Iris pigment epithelial cell (primary cell): ENCODE measurements around the gene BRMS1.
"Not testable (repeated sequence)": the region's sequence is repeated elsewhere in the genome, so short reads cannot be mapped to it uniquely, and the experiment has no call there.

Experiments
- DNase-seq: peaks from one replicate; pipeline ENCODE4 v3.0.0-alpha.2; 2011; ENCODE audit warnings: low read depth

The BRMS1 gene

GRCh38 chr11:66344550-66345315, at the start of gene BRMS1:
Gene BRMS1, minus strand, starts transcription at chr11:66345104. Its CDS starts 2,870 bp downstream, at chr11:66342234.
- DNase-seq: peak; percentile 98

GRCh38 chr11:66393954-66394353, 49.0 kb upstream of the BRMS1 start:
- DNase-seq: no peak

- DNase-seq: no peak
Measured at GRCh38 chr11:66391322-66391721, 46.4 kb upstream of the BRMS1 start.

- DNase-seq: peak; percentile 76
Measured at GRCh38 chr11:66388780-66389386, 44.0 kb upstream of the BRMS1 start.

- DNase-seq: peak; percentile 87
Measured at GRCh38 chr11:66386171-66387069, 41.5 kb upstream of the BRMS1 start.

- DNase-seq: not testable (repeated sequence)
Measured at GRCh38 chr11:66384316-66384715, 39.4 kb upstream of the BRMS1 start.

GRCh38 chr11:66380264-66380663, 35.4 kb upstream of the BRMS1 start:
- not testable (repeated sequence) for DNase-seq

GRCh38 chr11:66373690-66374287, 28.9 kb upstream of the BRMS1 start:
- not testable (repeated sequence) for DNase-seq

GRCh38 chr11:66373265-66373664, 28.4 kb upstream of the BRMS1 start:
- DNase-seq: no peak

- no peak for DNase-seq
Measured at GRCh38 chr11:66371627-66372415, 26.9 kb upstream of the BRMS1 start, which contains the start of gene SLC29A2. Gene SLC29A2, minus strand, starts transcription at chr11:66371760. Its CDS starts 169 bp downstream, at chr11:66371591.

GRCh38 chr11:66369073-66369894, 24.4 kb upstream of the BRMS1 start:
- no peak for DNase-seq

GRCh38 chr11:66368484-66368883, 23.6 kb upstream of the BRMS1 start:
- DNase-seq: no peak

- no peak for DNase-seq
Measured at GRCh38 chr11:66367561-66368312, 22.8 kb upstream of the BRMS1 start.

GRCh38 chr11:66366844-66367477, 22.1 kb upstream of the BRMS1 start:
- DNase-seq: no peak

- no peak for DNase-seq
Measured at GRCh38 chr11:66365711-66366619, 21.1 kb upstream of the BRMS1 start.

- DNase-seq: no peak
Measured at GRCh38 chr11:66365166-66365565, 20.3 kb upstream of the BRMS1 start.

- no peak for DNase-seq
Measured at GRCh38 chr11:66363805-66364535, 19.1 kb upstream of the BRMS1 start.
